Cortex of kidney (tissue), 1 donor: ENCODE results near the gene MTUS2.

ENCODE experiments used
- DNase-seq: peaks from one replicate; lab custom pipeline; 2025; lab: John Stamatoyannopoulos, UW

Gene MTUS2

GRCh38 chr13:29550430-29550988 is 730.4 kb downstream of the MTUS2 start:
- no peak for DNase-seq

- DNase-seq: no peak
These were observed 731.1 kb downstream of the MTUS2 start for GRCh38 chr13:29551214-29551613.
